ENCODE results near the gene NKAIN1.

NKAIN1 gene

GRCh38 chr1:31161571-31161970, 78.1 kb downstream of the NKAIN1 start:
- Mint-ChIP-seq H3K9me3 (no peaks in the 10 kb centered on the region), H3K27me3 (peaks cover 3% of the 10 kb centered on the region), H3K4me3 (no peak overlapping the region), H3K27ac (no peak overlapping the region), H3K4me1 (peaks cover 1% of the 10 kb centered on the region), H3K36me3 (ENCODE audit: low read depth) (no peaks in the 10 kb centered on the region)
- no peak for ATAC-seq
- no peak for DNase-seq

GRCh38 chr1:31159869-31160611, 79.6 kb downstream of the NKAIN1 start:
- ATAC-seq: no peak

GRCh38 chr1:31159323-31159722, 80.4 kb downstream of the NKAIN1 start:
- Mint-ChIP-seq H3K27me3 (peaks cover 3% of the 10 kb centered on the region), H3K36me3 (ENCODE audit: low read depth) (no peaks in the 10 kb centered on the region), H3K27ac (no peak overlapping the region), H3K4me1 (peaks cover 6% of the 10 kb centered on the region), H3K9me3 (no peaks in the 10 kb centered on the region), H3K4me3 (no peak overlapping the region)
- DNase-seq (no peak), ATAC-seq (no peak)

More at GRCh38 chr1:31159869-31160611, 79.6 kb downstream of the NKAIN1 start:
- DNase-seq: no peak
- Mint-ChIP-seq H3K27ac (no peak overlapping the region), H3K9me3 (no peaks in the 10 kb centered on the region), H3K36me3 (ENCODE audit: low read depth) (no peaks in the 10 kb centered on the region), H3K27me3 (peaks cover 3% of the 10 kb centered on the region), H3K4me3 (no peak overlapping the region), H3K4me1 (peaks cover 6% of the 10 kb centered on the region)

GRCh38 chr1:31155216-31155806, 84.4 kb downstream of the NKAIN1 start:
- no peaks in the 10 kb centered on the region for H3K36me3 Mint-ChIP-seq (ENCODE audit: low read depth)
- no peaks in the 10 kb centered on the region for H3K9me3 Mint-ChIP-seq
- H3K4me1 Mint-ChIP-seq: peaks cover 5% of the 10 kb centered on the region
- peak overlapping the region; percentile 79 for H3K27ac Mint-ChIP-seq
- DNase-seq (peak; percentile 73), ATAC-seq (peak; percentile 91)
- H3K4me3 Mint-ChIP-seq: peak overlapping the region; percentile 84
- H3K27me3 Mint-ChIP-seq: no peaks in the 10 kb centered on the region

- peak overlapping the region; percentile 84 for H3K4me3 Mint-ChIP-seq
- DNase-seq: peak; percentile 79
- H3K9me3 Mint-ChIP-seq: no peaks in the 10 kb centered on the region
- no peak overlapping the region for H3K27ac Mint-ChIP-seq
- no peaks in the 10 kb centered on the region for H3K36me3 Mint-ChIP-seq (ENCODE audit: low read depth)
- peak; percentile 71 for ATAC-seq
- no peaks in the 10 kb centered on the region for H3K27me3 Mint-ChIP-seq
- H3K4me1 Mint-ChIP-seq: peaks cover 5% of the 10 kb centered on the region
Observed at GRCh38 chr1:31154632-31155215, 85.0 kb downstream of the NKAIN1 start.

GRCh38 chr1:31154000-31154631, 85.6 kb downstream of the NKAIN1 start:
- Mint-ChIP-seq H3K27me3 (no peaks in the 10 kb centered on the region), H3K9me3 (no peaks in the 10 kb centered on the region), H3K4me1 (peaks cover 5% of the 10 kb centered on the region), H3K4me3 (peak overlapping the region; percentile 70), H3K27ac (no peak overlapping the region), H3K36me3 (ENCODE audit: low read depth) (no peaks in the 10 kb centered on the region)
- DNase-seq (no peak), ATAC-seq (no peak)

GRCh38 chr1:31153423-31153822, 86.3 kb downstream of the NKAIN1 start:
- no peaks in the 10 kb centered on the region for H3K27me3 Mint-ChIP-seq

GRCh38 chr1:31152181-31152795, 87.4 kb downstream of the NKAIN1 start:
- Mint-ChIP-seq H3K4me3 (no peak overlapping the region), H3K36me3 (ENCODE audit: low read depth) (no peaks in the 10 kb centered on the region), H3K9me3 (no peaks in the 10 kb centered on the region), H3K27me3 (no peaks in the 10 kb centered on the region), H3K4me1 (peaks cover 5% of the 10 kb centered on the region), H3K27ac (no peak overlapping the region)
- DNase-seq (no peak), ATAC-seq (no peak)

More at GRCh38 chr1:31153423-31153822, 86.3 kb downstream of the NKAIN1 start:
- ATAC-seq: no peak
- Mint-ChIP-seq H3K4me1 (peaks cover 5% of the 10 kb centered on the region), H3K36me3 (ENCODE audit: low read depth) (no peaks in the 10 kb centered on the region), H3K27ac (no peak overlapping the region), H3K4me3 (no peak overlapping the region), H3K9me3 (no peaks in the 10 kb centered on the region)
- no peak for DNase-seq

GRCh38 chr1:31151402-31151801, 88.3 kb downstream of the NKAIN1 start:
- H3K4me1 Mint-ChIP-seq: peaks cover 5% of the 10 kb centered on the region
- ATAC-seq: no peak
- no peak for DNase-seq
- H3K9me3 Mint-ChIP-seq: no peaks in the 10 kb centered on the region
- H3K27me3 Mint-ChIP-seq: no peaks in the 10 kb centered on the region
- H3K4me3 Mint-ChIP-seq: no peak overlapping the region
- H3K36me3 Mint-ChIP-seq (ENCODE audit: low read depth): no peaks in the 10 kb centered on the region
- H3K27ac Mint-ChIP-seq: no peak overlapping the region

GRCh38 chr1:31148409-31148808, 91.3 kb downstream of the NKAIN1 start:
- ATAC-seq: no peak
- DNase-seq: no peak
- no peaks in the 10 kb centered on the region for H3K9me3 Mint-ChIP-seq
- H3K27me3 Mint-ChIP-seq: no peaks in the 10 kb centered on the region
- no peaks in the 10 kb centered on the region for H3K4me1 Mint-ChIP-seq
- H3K4me3 Mint-ChIP-seq: no peak overlapping the region
- no peak overlapping the region for H3K27ac Mint-ChIP-seq
- no peaks in the 10 kb centered on the region for H3K36me3 Mint-ChIP-seq (ENCODE audit: low read depth)

GRCh38 chr1:31145648-31146047, 94.0 kb downstream of the NKAIN1 start:
- ATAC-seq: no peak
- no peak overlapping the region for H3K27ac Mint-ChIP-seq
- no peaks in the 10 kb centered on the region for H3K9me3 Mint-ChIP-seq
- H3K4me3 Mint-ChIP-seq: no peak overlapping the region
- H3K27me3 Mint-ChIP-seq: no peaks in the 10 kb centered on the region
- no peaks in the 10 kb centered on the region for H3K36me3 Mint-ChIP-seq (ENCODE audit: low read depth)
- no peak for DNase-seq
- H3K4me1 Mint-ChIP-seq: no peaks in the 10 kb centered on the region

- no peak for DNase-seq
- Mint-ChIP-seq H3K9me3 (no peaks in the 10 kb centered on the region), H3K36me3 (ENCODE audit: low read depth) (no peaks in the 10 kb centered on the region), H3K4me3 (no peak overlapping the region), H3K4me1 (no peaks in the 10 kb centered on the region), H3K27ac (no peak overlapping the region), H3K27me3 (no peaks in the 10 kb centered on the region)
- no peak for ATAC-seq
Observed at GRCh38 chr1:31144442-31144841, 95.2 kb downstream of the NKAIN1 start.

- Mint-ChIP-seq H3K27me3 (no peaks in the 10 kb centered on the region), H3K4me3 (no peak overlapping the region), H3K36me3 (ENCODE audit: low read depth) (no peaks in the 10 kb centered on the region), H3K27ac (no peak overlapping the region), H3K9me3 (no peaks in the 10 kb centered on the region), H3K4me1 (no peaks in the 10 kb centered on the region)
- DNase-seq (no peak), ATAC-seq (no peak)
Observed at GRCh38 chr1:31143455-31143854, 96.2 kb downstream of the NKAIN1 start.

GRCh38 chr1:31142406-31142805, 97.3 kb downstream of the NKAIN1 start:
- Mint-ChIP-seq H3K27me3 (no peaks in the 10 kb centered on the region), H3K4me1 (no peaks in the 10 kb centered on the region), H3K4me3 (no peak overlapping the region), H3K36me3 (ENCODE audit: low read depth) (no peaks in the 10 kb centered on the region), H3K27ac (no peak overlapping the region), H3K9me3 (no peaks in the 10 kb centered on the region)
- ATAC-seq (no peak), DNase-seq (no peak)

Data from activated naive CD8-positive, alpha-beta T cell treated with anti-CD3 and anti-CD28 coated beads, Interleukin-2, amount 50 U/mL, for 24 hours (primary cell).